Activated T-cell treated with anti-CD3 and anti-CD28 coated beads for 4 hours (primary cell): ENCODE measurements around the gene IGFBP7.
"Not testable (repeated sequence)": the region's sequence is repeated elsewhere in the genome, so short reads cannot be mapped to it uniquely, and the experiment has no call there.

Experiments used
- DNase-seq: peaks from one replicate; pipeline ENCODE4 v3.0.0-alpha.2; 2020

IGFBP7 gene

DNA sequence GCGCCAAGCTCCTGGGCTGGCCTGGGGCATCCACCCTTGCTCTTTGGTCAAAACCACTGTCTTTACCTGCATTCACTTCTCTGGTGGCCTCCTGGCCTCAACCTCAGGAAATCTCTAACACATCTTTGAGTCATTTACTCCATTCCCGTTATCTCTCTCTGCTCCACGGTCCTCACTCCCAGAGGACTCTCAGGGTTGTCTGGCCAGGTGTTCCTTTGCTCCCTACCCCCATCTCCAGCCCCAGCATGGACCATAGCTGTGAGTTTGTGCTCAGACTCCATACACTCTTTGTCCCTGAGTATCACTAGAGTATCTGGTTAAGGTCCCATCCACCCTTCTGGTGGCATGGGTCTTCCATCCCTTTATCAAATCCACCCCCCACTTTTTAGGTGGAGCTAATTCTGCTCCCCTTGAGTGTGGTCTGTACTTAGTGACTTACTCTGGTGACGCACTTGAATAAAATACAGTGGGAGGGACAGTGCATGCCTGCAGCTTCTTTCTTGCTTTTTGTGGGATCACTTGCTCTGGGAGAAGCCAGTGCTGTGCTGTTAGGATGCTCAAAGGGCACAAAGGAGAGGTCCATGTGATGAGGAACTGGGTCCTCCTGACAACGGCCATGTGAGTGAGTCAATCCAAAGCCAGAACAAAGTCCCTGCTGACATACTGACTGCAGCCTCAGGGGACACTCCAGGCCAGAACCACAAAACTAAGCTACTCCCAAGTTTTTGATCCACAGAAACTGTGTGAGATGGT lies 44.3 kb downstream of the IGFBP7 start:
- no peak for DNase-seq

DNA sequence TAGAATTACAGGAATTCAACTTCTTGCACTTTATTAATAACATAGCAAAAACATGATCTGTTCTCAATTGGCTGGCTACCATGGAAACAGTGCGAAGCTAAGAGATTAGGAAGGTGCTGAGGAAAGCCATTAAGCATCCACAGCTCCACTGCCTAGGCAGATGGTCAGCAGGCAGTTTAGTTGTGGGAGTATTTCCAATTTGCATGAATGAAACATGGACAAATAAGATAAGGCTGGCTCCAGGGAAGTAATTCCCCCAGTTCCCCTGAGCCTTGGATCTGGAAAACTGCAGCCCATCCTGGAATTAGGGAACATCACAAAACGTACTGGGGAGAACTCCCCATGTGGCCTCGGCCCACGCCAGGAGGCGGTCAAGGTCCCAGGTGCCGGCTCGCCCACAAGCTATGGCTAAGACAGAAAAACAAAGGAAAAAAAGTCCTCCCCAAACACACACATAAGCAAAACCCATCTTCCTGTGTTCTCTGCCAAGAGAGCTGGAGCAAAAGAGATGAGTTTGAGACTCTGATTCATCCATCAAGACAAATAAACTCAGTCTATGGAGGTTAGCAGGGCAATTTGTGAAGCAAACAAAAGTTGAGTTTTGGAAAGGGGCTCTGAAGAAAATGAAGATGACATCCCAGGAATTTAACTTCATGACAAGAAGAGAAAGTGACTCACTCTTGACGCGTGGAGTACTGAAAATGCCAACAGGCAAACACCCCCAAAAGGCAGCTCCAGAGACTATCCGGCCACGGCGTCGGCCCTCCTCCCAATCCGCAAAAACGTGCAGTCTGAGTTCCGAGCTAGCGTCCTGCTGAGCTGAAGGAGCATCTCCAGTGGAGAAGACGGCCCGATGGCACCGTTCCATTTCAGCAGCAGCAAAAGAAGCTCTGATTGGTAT lies 45.1 kb downstream of the IGFBP7 start:
- DNase-seq = no peak

DNA sequence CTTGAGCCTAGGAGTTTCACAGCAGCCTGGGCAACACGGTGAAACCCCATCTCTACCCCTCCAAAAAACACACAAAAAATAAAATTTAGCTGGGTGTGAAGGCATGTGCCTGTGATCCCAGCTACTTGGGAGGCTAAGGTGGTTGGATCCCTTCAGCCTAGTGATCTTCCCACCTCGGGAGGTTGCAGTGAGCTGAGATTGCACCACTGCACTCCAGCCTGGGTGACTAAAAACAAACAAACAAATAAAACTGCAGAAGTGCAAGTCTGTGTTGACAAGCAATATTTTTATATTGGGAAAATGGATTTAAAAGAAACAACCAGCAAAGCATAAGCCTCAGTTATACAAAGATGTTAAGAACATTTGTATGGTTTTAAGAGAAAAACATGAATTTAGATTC lies 46.1 kb downstream of the IGFBP7 start:
- DNase-seq = no peak

DNA sequence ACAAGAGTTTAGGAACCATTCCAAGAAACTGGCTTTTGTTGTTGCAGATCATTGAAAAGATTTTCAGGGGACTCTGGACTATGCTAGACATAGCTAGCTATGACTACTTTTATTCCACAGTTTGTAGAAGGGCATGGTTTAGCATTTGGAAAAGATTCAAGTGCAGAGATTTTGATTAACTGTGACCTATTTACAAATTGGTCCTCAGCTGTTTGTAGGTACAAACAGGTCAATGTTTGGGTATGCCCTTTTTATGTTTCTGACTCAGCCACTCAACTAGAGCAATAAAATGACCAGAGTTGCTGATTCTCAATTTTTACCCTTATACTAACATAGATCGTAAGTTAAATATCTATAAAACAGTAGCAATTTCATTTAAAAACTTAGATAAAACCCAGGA lies 46.7 kb downstream of the IGFBP7 start:
- no peak for DNase-seq

DNA sequence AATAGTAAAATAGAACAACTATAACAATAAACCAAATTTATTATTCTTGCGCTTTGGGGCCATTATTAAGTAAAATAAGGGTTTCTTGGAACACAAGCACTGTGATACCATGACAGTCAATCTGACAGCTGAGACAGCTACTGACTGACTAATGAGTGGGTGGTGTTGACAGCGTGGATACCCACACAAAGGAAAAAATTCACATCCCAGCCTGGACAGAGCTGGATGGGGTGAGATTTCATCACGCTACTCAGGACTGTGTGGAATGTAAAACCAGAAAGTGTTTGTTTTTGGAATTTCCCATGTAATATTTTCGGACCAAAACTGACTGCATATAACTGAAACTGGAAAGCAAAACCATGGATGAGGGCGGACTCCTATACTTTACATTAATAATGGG lies 48.8 kb downstream of the IGFBP7 start:
- DNase-seq = no peak

- DNase-seq = not testable (repeated sequence)
Observed at GRCh38 chr4:57060717-57061067, 49.5 kb downstream of the IGFBP7 start.

- DNase-seq = no peak
Observed at GRCh38 chr4:57059890-57060716, 50.1 kb downstream of the IGFBP7 start.

- no peak for DNase-seq
Observed at GRCh38 chr4:57055886-57056285, 54.3 kb downstream of the IGFBP7 start.

GRCh38 chr4:57053508-57053907 lies 56.7 kb downstream of the IGFBP7 start:
- DNase-seq = no peak

GRCh38 chr4:57051524-57051923 lies 58.7 kb downstream of the IGFBP7 start:
- no peak for DNase-seq

DNA sequence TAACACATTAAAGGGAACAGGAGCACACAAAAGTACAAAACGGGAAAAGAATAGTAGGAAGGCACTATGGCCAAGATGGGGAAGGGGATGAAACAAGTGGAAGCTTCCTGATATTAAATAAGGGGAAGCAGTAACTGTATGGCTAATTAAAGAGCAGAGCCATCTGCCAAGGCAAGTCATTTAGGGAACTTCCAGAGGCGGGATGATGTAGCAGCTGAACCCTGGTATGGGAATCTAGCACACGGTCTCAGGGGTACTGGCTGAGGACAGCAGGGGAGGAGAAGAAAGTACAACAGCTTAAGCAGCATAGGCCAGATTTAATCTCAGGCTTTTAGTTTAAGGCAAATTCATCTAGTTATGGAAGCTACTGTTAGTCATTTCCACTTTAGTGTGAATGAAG lies 59.1 kb downstream of the IGFBP7 start:
- DNase-seq = no peak

DNA sequence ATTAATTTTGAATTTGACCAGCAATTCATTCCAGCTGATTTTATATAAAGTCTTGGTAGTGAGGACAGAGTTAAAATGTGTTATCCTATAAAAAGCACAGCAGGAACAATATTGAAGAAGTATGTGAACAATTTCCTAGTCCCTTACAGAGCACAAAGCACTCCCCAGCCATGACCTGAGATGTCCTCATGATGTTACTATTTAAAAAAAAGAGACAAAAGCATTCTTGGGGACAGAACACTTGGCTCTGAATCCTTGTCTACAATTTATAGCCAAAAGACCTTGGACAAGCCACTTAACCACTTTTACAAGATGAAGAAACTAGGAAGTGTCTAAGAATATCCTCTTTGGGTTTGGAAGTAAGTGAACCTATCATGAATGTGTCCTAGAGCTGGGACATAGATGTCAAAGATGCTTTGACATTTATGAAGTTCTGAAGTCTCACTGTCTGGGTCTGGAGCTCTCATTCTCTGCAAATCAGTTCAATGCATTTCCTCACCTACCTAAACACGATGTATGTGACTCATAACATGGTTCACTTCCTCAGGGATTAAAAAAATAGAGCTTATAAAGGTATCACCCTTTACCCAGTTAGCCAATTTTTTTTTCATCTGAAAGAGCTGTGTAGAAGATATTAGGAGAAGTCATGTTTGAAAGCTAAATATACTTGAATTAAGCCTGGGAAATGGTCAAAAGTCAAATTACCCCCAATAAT lies 61.4 kb downstream of the IGFBP7 start:
- DNase-seq = no peak

DNA sequence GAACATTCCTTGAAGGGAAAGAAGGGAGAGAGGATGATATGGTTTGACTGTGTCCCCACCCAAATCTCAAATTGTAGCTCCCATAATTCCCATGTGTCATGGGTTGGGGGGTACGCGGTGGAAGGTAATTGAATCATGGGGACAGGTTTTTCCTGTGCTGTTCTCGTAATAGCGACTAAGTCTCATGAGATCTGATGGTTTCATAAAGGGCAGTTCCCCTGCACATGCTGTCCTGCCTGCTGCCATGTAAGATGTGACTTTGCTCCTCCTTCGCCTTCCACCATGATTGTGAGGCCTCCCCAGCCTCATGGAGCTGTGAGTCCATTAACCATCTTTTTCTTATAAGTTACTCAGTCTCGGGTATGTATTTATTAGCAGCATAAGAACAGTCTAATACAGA lies 63.1 kb downstream of the IGFBP7 start:
- not testable (repeated sequence) for DNase-seq

- no peak for DNase-seq
Observed at GRCh38 chr4:57044996-57045395, 65.2 kb downstream of the IGFBP7 start.

GRCh38 chr4:57044279-57044678 lies 65.9 kb downstream of the IGFBP7 start:
- no peak for DNase-seq

DNA sequence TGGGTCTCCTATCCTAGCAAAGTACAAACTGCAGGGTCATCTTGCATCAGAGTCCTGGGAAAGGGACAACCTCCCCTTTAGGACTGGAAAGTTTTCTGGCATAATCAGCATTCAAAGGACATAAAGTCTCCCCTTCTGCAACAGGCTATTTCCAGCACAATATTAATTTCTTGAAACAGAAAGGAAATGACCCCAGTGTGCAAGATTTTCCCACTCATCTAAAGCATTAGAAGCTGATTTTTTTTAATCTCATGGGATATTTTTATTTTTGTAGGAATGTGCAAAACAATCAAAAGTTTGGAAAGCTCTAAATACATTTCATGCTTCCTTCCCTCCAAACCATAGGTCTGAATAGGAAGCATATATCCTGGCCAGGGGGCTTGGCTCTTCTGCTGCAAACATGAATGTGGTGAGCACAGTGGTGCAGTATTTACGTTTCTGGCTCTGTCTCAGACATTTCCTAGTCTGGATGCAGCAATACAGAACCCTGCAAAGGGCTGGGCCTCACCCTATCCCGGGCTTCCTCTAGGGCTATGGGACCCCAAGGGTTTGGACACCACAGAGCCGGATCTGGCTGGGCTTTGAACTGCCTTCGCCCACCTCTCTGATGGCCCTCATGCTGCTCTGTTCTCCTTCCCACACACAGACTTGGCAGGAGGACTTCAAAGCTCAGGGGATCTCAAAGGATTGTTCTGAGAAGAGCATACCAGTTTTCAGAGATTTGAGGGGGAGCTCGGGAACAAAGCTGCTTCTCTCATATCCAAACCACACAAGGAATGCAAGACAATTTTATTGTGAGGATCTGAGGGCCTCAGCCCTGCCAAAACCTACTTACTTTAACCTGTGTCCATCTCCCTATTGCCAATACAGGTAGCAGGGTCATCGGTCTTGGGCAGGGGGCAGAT lies 66.6 kb downstream of the IGFBP7 start:
- no peak for DNase-seq

- DNase-seq = no peak
Observed at GRCh38 chr4:57042711-57043169, 67.4 kb downstream of the IGFBP7 start.

GRCh38 chr4:57041020-57041419 lies 69.2 kb downstream of the IGFBP7 start:
- no peak for DNase-seq

DNA sequence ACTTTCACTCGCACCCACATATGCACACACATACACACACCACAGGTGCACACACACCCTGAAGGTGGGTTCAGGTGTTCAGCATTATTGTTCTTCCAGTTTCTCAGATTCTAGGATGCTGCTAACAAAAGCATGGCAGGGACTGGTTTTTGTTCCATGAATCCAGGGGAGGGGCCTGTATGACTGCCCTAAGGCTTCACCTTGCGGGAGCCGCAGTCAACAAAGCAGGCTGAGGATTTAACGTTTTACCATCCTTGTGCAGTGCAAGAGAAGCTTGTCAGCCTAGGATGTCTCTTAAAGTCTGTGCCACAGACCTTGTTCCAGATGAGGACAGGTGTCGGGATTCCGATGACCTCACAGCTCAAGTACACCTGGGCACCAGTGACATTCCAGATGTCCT lies 69.7 kb downstream of the IGFBP7 start:
- no peak for DNase-seq

DNA sequence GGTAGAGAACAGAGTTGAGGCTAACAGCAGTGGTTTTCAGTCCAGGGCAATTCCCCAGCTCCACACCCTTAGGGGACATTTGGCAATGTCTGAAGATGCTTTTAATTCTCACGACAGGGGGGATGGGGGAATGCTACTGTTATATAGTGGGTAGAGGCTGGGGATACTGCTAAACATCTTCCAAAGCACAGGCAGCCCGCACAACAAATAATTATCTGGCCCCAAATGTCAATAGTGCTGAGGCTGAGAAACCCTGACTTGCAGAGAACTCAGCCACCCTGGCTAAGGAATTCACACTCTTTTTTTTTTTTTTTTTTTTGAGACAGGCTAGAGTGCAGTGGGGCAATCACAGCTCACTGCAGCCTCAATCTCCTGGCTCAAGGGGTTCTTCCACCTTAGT lies 70.8 kb downstream of the IGFBP7 start:
- DNase-seq = no peak

- no peak for DNase-seq
Observed at GRCh38 chr4:57037982-57038604, 72.1 kb downstream of the IGFBP7 start.
